ENCODE measurements around the gene C19orf44.
"Not testable (repeated sequence)": the region's sequence is repeated elsewhere in the genome, so short reads cannot be mapped to it uniquely, and the experiment has no call there.

Gene C19orf44

DNA sequence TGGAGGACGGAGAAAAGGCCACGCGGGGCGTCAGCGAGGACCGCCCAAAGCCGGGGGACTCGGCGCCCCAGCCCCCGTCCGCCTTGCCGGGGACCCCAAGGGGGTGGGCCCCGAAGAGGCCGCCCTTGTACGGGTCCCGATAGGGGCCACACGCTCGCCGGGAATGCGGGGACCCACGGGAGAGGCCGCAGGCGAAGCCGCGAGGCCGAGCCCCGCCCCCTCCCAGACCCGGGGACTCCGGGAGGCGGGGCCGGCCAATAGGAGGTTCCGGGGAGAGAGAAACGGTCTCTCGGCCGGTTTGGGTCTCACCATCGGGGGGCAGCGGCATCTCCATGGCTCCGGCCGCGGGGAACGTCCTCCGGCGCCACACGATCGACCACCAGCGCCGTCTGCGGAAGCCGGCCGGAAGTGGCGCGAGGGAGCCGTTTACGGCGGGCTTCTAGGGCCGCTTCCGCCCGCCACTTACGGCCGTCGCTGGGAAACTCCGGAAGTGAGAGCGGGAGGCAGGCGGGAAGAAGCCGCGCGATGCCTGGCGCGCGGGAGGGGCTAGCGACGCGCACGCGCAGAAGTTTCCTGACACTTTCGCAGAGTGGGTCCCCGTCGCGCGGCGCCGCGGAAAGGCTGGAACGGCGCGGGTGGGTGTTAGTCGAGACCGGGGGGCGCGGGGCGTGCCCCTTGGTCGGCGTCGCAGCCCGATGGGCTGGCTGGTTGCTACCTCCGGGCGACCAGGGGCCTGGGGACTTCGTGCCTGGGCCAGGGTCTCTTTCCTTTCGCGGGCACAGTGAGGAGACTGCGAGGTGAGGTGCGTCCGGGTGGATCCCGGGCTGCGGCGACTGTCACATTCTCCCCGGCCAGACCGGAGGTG lies 46.1 kb downstream of the C19orf44 start, which contains the start of gene CHERP:
TSS of gene CHERP (minus strand) at position 393 of the 865 bp plus-strand sequence. CDS start at position 334, 59 bp downstream.
- TF ChIP-seq, protein P1, sequence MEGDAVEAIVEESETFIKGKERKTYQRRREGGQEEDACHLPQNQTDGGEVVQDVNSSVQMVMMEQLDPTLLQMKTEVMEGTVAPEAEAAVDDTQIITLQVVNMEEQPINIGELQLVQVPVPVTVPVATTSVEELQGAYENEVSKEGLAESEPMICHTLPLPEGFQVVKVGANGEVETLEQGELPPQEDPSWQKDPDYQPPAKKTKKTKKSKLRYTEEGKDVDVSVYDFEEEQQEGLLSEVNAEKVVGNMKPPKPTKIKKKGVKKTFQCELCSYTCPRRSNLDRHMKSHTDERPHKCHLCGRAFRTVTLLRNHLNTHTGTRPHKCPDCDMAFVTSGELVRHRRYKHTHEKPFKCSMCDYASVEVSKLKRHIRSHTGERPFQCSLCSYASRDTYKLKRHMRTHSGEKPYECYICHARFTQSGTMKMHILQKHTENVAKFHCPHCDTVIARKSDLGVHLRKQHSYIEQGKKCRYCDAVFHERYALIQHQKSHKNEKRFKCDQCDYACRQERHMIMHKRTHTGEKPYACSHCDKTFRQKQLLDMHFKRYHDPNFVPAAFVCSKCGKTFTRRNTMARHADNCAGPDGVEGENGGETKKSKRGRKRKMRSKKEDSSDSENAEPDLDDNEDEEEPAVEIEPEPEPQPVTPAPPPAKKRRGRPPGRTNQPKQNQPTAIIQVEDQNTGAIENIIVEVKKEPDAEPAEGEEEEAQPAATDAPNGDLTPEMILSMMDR (conservative IDR thresholded peaks at IDR 0.05; ENCODE audit: low read length): no peak
- DNase-seq (ENCODE audit: low read depth): peak; percentile 92
- peak within 1 kb of the TSS; percentile 91 for H3K4me3 ChIP-seq (ENCODE audit: low read length)

DNA sequence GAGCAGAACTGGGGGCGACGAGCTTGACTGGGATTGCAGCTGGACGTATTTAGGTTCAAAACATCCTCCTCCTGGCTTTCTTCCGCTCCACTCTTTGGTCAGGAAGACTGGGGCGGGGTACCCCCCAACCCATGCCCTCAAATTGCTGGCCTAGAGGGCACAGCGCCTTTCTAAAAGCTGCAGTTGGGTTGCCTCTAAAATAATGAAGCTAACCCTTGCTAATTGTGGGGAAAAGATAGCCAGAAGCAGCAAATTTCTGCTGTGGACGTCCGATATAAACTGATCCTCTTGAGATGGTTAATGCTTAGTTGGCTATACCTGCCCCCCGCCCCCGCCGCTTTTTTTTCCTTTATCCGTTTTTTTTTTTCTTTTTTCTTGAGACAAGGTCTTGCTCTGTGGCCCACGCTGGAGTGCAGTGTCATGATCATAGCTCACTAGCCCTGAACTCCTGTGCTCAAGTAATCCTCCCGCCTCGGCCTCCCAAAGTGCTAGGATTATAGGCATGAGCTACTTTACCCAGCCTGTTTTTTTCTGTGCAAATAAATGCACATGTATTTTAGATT lies 46.8 kb downstream of the C19orf44 start:
- peak overlapping the region; percentile 91 for H3K4me3 ChIP-seq (ENCODE audit: low read length)
- DNase-seq (ENCODE audit: low read depth): no peak
- TF ChIP-seq, protein P1 (conservative IDR thresholded peaks at IDR 0.05; ENCODE audit: low read length): no peak

GRCh38 chr19:16543734-16544133 lies 47.5 kb downstream of the C19orf44 start:
- H3K4me3 ChIP-seq (ENCODE audit: low read length): peak overlapping the region; percentile 91; the same call in 1 of the 2 replicates
- not testable (repeated sequence) for DNase-seq (ENCODE audit: low read depth)

DNA sequence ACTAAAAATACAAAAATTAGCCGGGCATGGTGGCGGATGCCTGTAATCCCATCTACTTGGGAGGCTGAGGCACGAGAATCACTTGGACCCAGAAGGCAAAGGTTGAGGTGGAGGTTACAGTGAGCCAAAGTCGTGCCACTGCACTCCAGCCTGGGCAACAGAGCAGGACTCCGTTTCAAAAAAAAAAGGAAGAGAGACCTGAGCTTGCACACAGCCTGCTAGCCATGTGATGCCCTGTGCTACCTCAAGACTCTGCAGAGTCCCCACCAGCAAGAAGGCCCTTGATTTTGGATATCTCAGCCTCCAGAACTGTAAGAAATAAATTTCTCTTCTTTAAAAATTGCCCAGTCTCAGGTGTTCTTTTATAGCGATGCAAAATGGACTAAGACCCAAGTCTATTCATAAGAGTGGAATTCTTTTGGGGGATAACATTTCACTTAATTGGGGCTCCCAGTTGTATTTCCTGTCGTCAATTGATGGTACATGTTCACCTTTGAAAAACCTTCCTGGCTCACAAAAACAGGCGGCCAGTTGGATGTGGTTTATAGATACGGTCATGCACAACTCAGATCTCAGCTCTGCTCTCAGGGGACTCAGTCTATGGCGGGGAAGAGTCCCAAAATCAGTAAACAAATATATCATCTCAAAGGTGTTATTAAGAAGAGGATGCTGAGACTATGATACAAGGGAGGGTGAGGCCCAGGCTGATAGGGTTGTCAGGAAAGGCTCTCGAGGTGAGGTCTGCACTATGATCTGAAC lies 48.5 kb downstream of the C19orf44 start:
- no peak overlapping the region for H3K4me3 ChIP-seq (ENCODE audit: low read length)
- no peak for DNase-seq (ENCODE audit: low read depth)
- TF ChIP-seq, protein P1 (conservative IDR thresholded peaks at IDR 0.05; ENCODE audit: low read length): no peak

- no peak overlapping the region for H3K4me3 ChIP-seq (ENCODE audit: low read length)
- DNase-seq (ENCODE audit: low read depth): no peak
- TF ChIP-seq, protein P1 (conservative IDR thresholded peaks at IDR 0.05; ENCODE audit: low read length): no peak
Measured at GRCh38 chr19:16548956-16549355, 52.8 kb downstream of the C19orf44 start.

GRCh38 chr19:16551902-16552301 lies 55.7 kb downstream of the C19orf44 start:
- H3K4me3 ChIP-seq (ENCODE audit: low read length); DNase-seq (ENCODE audit: low read depth): not testable (repeated sequence)

DNA sequence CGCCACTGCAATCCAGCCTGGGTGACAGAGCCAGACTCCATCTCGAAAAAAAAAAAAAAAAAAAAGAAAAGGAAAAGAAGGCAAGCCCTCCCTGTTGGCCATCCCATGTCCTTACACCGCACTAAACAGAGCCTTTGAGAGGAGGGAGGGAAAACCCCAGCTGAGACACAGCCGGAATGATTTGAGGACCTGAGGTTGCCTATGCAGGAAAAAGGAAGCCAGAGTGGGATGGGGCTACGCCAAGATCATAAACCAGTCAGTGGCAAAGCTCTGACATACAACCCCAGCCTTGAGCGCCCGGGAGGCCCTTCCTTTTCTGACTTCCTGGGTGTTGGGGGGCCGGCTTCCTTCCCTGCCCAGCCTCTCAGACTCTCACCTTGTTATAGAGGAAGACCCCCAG lies 58.6 kb downstream of the C19orf44 start:
- no peak overlapping the region for H3K4me3 ChIP-seq (ENCODE audit: low read length)
- no peak for DNase-seq (ENCODE audit: low read depth)
- TF ChIP-seq, protein P1 (conservative IDR thresholded peaks at IDR 0.05; ENCODE audit: low read length): no peak

Measured in AG10803 (cell line).